Neural progenitor cell (in vitro differentiated cells): ENCODE measurements around the gene TCTN1. TPM values are rescaled to one million over a fixed set of nuclear protein-coding genes. Genes with fewer than 3 reads are reported as not detected.
A peak's percentile ranks its signal among the peaks of the same experiment; 100 is the strongest.

ENCODE experiments used
- DNase-seq: peaks from one replicate; pipeline ENCODE4 v3.0.0-alpha.2; 2016; ENCODE audit warnings: low spot score
- H2AFZ ChIP-seq: fragments of 200-600 bp; sonication (generic); replicated peaks from 2 replicates; pipeline ENCODE4 v1.6.1; 2016; ENCODE audit warnings: antibody characterized with exemption
- H3F3A ChIP-seq: fragments of 200-600 bp; sonication (generic); 2 replicates; pipeline ENCODE4 v1.6.1; 2016; ENCODE audit warnings: antibody characterized with exemption, low read depth
- H3K27ac ChIP-seq: fragments of 200-600 bp; sonication (generic); 2 replicates; pipeline ENCODE4 v1.5.1; 2016; ENCODE audit warnings: mild to moderate bottlenecking
- H3K27me3 ChIP-seq: fragments of 200-600 bp; sonication (generic); 2 replicates; pipeline ENCODE4 v1.6.1; 2016; ENCODE audit warnings: mild to moderate bottlenecking, moderate library complexity
- H3K36me3 ChIP-seq: fragments of 200-600 bp; sonication (generic); 2 replicates; pipeline ENCODE4 v1.5.1; 2016
- H3K4me1 ChIP-seq: fragments of 200-600 bp; sonication (generic); 2 replicates; pipeline ENCODE4 v1.6.1; 2016; ENCODE audit warnings: mixed run types
- H3K4me2 ChIP-seq: fragments of 200-600 bp; sonication (generic); 2 replicates; pipeline ENCODE4 v1.6.1; 2016
- H3K4me3 ChIP-seq: fragments of 200-600 bp; sonication (generic); 2 replicates; pipeline ENCODE4 v1.5.1; 2016
- H3K79me2 ChIP-seq: fragments of 200-600 bp; sonication (generic); 2 replicates; pipeline ENCODE4 v1.6.1; 2016; ENCODE audit warnings: low read depth
- H3K9ac ChIP-seq: fragments of 200-600 bp; sonication (generic); 2 replicates; pipeline ENCODE4 v1.6.1; 2016
- H3K9me3 ChIP-seq: fragments of 200-600 bp; sonication (generic); 2 replicates; pipeline ENCODE4 v1.5.1; 2016; ENCODE audit warnings: low read depth
- H4K20me1 ChIP-seq: fragments of 200-600 bp; sonication (generic); 2 replicates; pipeline ENCODE4 v1.6.1; 2016; ENCODE audit warnings: low read depth
- H3K27ac Mint-ChIP-seq: 3 replicates; pipeline ENCODE4 v1.8.0; 2021; ENCODE audit warnings: mixed read lengths
- H3K27me3 Mint-ChIP-seq: 2 replicates; pipeline ENCODE4 v1.8.0; 2022; ENCODE audit warnings: low read depth, mild to moderate bottlenecking, inconsistent platforms, moderate library complexity, mixed read lengths; ENCODE audit not compliant: insufficient read depth
- H3K36me3 Mint-ChIP-seq: 3 replicates; pipeline ENCODE4 v1.8.0; 2021; ENCODE audit warnings: mixed read lengths
- H3K4me1 Mint-ChIP-seq: 3 replicates; pipeline ENCODE4 v1.8.0; 2021; ENCODE audit warnings: mixed read lengths
- H3K4me3 Mint-ChIP-seq: 3 replicates; pipeline ENCODE4 v1.8.0; 2021; ENCODE audit warnings: mild to moderate bottlenecking, moderate library complexity, mixed read lengths
- H3K9me3 Mint-ChIP-seq: 3 replicates; pipeline ENCODE4 v1.8.0; 2020; ENCODE audit warnings: mixed read lengths
- CTCF ChIP-seq: fragments of 200-600 bp; sonication (generic); IDR thresholded peaks from 2 replicates; pipeline ENCODE4 v1.5.1; 2017; ENCODE audit warnings: antibody characterized with exemption, mild to moderate bottlenecking
- EZH2 ChIP-seq: fragments of 200-600 bp; sonication (generic); IDR thresholded peaks from 2 replicates; pipeline ENCODE4 v1.6.1; 2017; ENCODE audit warnings: antibody characterized with exemption, mild to moderate bottlenecking, moderate library complexity
- EZH2phosphoT487 ChIP-seq: fragments of 200-600 bp; sonication (generic); IDR thresholded peaks from 2 replicates; pipeline ENCODE4 v1.6.1; 2017; ENCODE audit warnings: antibody characterized with exemption
- total RNA-seq: library from RNA; depleted of rRNA; stranded (reverse); fragments of >200 nt; gene quantifications from 2 replicates; pipeline ENCODE4 v1.2.3, GENCODE V29; 2015; ENCODE audit warnings: low replicate concordance

TCTN1 gene
- 42.7 and 48.6 TPM in 2 replicates for total RNA-seq

DNA sequence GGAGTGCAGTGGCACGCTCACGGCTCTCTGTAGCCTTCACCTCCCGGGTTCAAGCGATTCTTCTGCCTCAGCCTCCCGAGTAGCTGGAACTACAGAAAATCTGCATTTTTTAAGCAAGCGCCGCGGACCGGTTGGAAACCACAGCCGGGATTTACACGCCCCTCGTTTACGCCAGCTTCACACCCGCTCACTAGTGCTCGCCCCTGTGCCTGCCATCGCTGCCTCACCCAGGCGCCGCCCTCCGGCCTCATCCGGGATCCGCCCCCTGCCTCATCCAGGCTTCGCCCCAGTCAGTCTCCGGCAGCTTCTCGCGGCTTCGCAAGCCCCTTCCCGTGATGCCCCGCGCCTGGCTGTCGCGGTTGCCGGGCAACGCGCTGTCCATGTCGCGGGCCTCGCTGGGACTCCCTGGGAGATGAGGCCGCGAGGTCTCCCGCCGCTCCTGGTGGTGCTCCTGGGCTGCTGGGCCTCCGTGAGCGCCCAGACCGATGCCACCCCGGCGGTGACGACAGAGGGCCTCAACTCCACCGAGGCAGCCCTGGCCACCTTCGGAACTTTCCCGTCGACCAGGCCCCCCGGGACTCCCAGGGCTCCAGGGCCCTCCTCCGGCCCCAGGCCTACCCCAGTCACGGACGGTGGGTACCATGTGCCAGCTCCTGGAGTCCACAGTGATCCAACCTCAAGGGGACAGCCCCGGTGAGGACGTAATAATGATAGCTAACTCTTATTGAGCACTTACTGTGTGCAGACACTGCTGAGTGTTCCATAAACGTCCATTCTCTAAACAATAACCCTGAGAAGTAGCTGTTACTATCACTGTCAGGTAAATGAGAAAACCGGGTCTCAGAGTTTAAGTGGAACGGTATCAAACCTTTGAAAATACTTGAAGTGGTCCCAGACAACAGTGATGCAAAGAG, at the start of gene TCTN1:
Gene TCTN1 (plus strand): TSS at position 359 of the 914 bp plus-strand sequence. CDS start 54 bp downstream, at position 413.
- peak; percentile 98 for DNase-seq
- H3K9ac ChIP-seq = peak within 1 kb of the TSS; percentile 36
- no peaks in the 10 kb centered on the region for H3K9me3 ChIP-seq
- peaks cover 11% of the 10 kb centered on the region for H3K4me1 Mint-ChIP-seq
- H3K4me2 ChIP-seq = peak within 1 kb of the TSS; percentile 82
- H3K4me1 ChIP-seq = peaks cover 8% of the 10 kb centered on the region
- no peak within 1 kb of the TSS for H3K27ac ChIP-seq
- no peaks in the 10 kb centered on the region for H3K9me3 Mint-ChIP-seq
- peak within 1 kb of the TSS; percentile 71 for H2AFZ ChIP-seq
- H3K27me3 Mint-ChIP-seq = peaks cover 7% of the 10 kb centered on the region
- H3K4me3 ChIP-seq = peak within 1 kb of the TSS; percentile 60
- peaks cover 4% of the 10 kb centered on the region for H3K36me3 Mint-ChIP-seq
- no peaks in the 10 kb centered on the region for H3K27me3 ChIP-seq
- peak within 1 kb of the TSS; percentile 76 for H3K27ac Mint-ChIP-seq
- no peaks in the 10 kb centered on the region for H4K20me1 ChIP-seq
- TF ChIP-seq EZH2phosphoT487 (no peak), CTCF (no peak), EZH2 (no peak)
- peak within 1 kb of the TSS; percentile 85 for H3K4me3 Mint-ChIP-seq
- H3F3A ChIP-seq = no peaks in the 10 kb centered on the region
- no peaks in the 10 kb centered on the region for H3K79me2 ChIP-seq
- H3K36me3 ChIP-seq = no peaks in the 10 kb centered on the region

GRCh38 chr12:110564471-110564991, 49.4 kb upstream of the TCTN1 start:
- Mint-ChIP-seq H3K27me3 (peaks cover 2% of the 10 kb centered on the region), H3K4me1 (peaks cover 10% of the 10 kb centered on the region), H3K4me3 (no peak overlapping the region), H3K36me3 (peaks cover 4% of the 10 kb centered on the region), H3K9me3 (peaks cover 12% of the 10 kb centered on the region), H3K27ac (no peak overlapping the region)
- Histone ChIP-seq H3K4me2 (no peak overlapping the region), H3K36me3 (peaks cover 1% of the 10 kb centered on the region), H3F3A (no peaks in the 10 kb centered on the region), H3K4me3 (no peak overlapping the region), H3K4me1 (peaks cover 10% of the 10 kb centered on the region), H4K20me1 (peaks cover 9% of the 10 kb centered on the region), H3K9me3 (no peaks in the 10 kb centered on the region), H3K79me2 (peaks cover 73% of the 10 kb centered on the region), H2AFZ (no peak overlapping the region), H3K27ac (no peak overlapping the region), H3K27me3 (no peaks in the 10 kb centered on the region), H3K9ac (no peak overlapping the region)
- no peak for TF ChIP-seq CTCF
- no peak for TF ChIP-seq EZH2
- TF ChIP-seq EZH2phosphoT487 = no peak
- no peak for DNase-seq

DNA sequence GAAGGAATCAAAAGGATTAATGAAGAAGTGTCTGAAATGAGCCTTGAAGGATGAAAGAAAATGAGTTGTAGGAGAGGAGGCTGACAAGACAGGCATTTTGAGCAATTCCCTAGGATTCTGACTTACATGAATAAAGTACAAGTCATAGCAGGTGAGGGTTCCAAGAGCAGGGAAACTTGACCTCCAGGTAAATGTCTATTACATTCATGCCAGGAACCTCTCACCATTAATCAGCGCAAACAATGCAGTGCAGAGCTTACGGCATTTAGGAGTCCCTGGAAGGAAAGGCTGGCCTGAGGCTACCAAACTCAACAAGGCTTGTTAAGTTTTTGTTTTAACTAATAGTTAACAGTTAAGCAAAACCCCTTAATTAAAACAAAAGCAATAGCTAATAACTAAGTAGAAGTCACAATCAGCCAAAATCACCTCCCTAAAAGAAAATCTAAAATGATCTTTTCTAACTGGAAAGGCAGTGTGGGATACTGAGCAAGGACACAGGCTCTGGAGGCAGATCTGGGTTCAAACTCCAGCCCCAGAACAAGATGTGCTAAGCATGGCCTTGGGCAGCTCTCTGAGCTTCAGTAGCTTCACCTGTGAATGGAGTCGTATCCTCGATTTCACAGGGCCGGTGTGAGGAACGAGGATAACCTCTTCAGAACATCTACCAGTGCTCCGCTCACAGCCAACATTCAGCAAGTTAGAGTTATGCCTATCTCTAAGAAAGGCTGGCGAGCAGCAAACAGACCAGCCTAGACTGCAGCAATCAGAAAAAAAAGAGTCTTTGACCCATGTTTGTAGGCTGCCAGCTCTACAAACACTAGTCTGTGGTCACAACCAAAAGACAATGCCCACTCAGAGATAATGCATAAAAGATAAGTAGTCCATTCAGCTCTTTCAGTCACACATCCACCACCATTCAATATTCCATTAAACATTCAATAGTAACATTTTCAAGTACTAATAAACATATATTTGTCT, 47.7 kb upstream of the TCTN1 start:
- no peak for DNase-seq
- Mint-ChIP-seq H3K4me3 (no peak overlapping the region), H3K27me3 (peaks cover 2% of the 10 kb centered on the region), H3K36me3 (peaks cover 5% of the 10 kb centered on the region), H3K9me3 (peaks cover 19% of the 10 kb centered on the region), H3K27ac (no peak overlapping the region), H3K4me1 (peaks cover 6% of the 10 kb centered on the region)
- Histone ChIP-seq H3K4me2 (no peak overlapping the region), H3K4me3 (no peak overlapping the region), H3K9ac (no peak overlapping the region), H3K36me3 (peaks cover 4% of the 10 kb centered on the region), H3K79me2 (peaks cover 59% of the 10 kb centered on the region), H3F3A (no peaks in the 10 kb centered on the region), H2AFZ (no peak overlapping the region), H4K20me1 (peaks cover 9% of the 10 kb centered on the region), H3K27ac (no peak overlapping the region), H3K9me3 (no peaks in the 10 kb centered on the region), H3K27me3 (no peaks in the 10 kb centered on the region), H3K4me1 (peaks cover 10% of the 10 kb centered on the region)
- TF ChIP-seq EZH2 (no peak), EZH2phosphoT487 (no peak), CTCF (no peak)
